ENCODE measurements around the gene CC2D1A.

CC2D1A gene

DNA sequence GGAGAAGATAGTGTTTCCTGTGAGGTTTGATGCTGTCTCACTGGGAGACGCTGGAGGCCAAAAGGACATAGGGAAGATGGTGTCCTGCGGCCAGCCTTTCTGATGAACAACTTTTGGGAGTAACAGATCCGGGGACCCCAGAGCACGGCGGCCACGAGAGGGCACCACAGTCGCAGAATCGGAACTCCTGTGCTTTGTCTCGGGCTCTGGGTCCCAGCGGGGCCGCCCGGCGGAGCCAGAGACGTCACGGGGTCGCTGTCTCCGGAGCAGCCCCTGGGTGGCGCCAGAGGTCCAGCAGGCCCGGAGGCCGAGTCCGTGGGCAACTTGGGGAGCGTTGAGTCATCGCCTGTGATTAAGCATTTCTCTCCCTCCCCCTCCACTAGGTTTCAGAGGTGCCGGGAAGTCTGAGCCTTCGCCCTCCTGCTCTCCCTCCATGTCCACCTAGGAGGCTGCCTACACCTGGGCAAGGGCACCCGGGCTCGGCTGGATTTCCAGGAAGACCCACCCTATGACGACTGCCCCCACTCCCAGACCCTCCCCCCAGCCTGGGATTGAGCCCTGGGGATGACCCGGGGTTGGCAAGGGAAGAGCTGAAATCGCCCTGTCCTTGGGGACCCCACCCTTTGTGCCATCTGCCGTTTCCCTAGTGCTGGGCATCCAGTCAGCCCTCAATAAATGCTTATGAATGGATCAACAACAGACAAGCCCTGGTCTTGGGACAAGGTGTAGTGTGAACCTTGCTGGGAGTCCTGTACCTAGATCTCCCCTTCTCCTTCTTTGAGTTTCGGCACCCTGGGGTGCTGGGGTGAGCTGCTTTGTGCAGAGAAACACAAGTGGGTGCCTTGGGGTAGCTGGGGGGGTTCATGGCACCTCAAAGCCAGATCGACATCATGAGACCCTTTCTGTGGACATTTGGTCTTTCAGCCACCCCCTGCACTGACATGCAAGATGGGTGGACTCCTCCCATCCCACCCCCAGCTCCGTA is 25.6 kb upstream of the CC2D1A start:
- DNase-seq, result peak; percentile 99 to 100

GRCh38 chr19:13881251-13881691 is 24.7 kb upstream of the CC2D1A start:
- peak in 1 of 2 donors; percentile 32 for DNase-seq

DNA sequence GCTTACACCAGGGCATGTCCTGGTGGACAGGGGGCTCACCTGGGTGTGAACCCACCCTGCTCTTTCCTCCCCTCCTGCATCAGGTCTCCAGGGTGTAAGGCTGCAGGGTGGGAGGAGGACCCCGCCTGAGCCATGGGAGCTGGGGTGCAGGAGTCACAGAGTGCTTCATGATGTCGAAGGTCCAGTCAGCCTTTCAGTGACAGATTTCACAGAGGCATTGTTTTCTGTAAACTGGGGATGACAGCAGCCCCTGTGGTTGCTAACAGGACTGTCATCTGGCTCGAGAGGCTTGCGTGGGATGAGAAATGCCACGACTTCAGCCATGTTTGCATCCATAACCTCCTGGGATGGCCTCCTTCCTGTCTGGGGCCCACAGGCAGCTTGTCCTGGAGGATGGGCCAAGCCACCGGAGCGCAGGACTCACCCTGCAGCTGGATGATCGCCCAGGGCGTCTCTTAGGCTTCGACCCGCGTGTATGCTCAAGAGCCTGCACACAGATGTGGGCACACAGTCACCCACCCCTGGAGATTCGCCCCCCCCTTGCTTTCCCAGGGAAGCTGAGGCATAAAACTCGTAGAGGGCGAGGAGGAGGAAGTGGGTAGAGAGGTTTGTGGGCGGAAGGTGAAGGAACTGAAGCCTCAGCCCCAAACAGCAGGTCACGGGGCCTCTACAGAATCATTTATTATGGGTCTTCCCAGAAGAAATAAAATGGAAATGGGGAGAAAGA is 24.1 kb upstream of the CC2D1A start:
- peak; percentile 41 to 46 for DNase-seq

DNA sequence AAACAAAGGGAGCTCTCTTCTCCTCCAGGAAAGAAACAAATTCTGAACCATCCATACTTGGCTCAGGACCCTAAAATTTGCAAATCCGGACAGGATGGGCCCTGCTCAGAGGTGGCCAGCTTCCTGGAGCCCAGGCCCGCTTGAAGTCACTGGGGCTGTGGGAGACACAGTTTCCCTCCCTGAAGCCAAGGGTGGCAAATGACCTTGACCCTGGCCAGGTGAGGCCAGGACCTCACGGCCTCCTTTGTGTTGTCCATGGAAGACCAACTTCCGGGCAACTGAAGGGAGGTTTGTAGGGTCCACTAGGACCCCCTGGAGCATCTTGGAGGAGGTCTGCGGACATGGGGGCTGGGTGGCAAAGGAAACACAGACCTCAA is 23.6 kb upstream of the CC2D1A start:
- no peak for DNase-seq

GRCh38 chr19:13882836-13883235 is 23.2 kb upstream of the CC2D1A start:
- DNase-seq, result no peak

DNA sequence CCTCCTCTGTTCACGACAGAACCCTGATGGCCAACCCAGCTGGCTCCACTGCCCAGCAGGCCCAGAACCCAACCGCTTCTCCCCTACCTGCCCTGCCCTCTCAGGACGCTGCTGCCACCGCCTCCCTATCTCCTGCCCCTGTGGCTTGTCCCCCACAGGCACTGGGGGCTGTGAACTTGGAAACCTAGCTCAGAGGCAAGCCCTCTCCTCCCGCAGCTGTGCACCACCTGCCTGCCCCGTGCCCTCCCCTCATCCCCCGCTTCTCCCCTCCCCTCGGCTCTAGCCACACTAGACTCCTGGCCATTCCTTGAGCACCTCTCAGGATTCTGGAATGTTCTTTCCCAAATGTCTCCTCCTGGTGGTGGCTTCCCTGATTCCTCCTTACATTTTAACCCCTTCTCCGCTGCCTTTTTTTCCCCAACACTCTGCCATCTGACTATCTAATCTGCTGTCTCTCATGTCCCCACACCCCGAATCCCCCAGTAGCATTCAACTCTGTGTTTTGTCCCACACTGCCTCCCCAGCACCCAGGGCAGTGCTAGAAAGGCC is 22.4 kb upstream of the CC2D1A start:
- DNase-seq, result no peak

DNA sequence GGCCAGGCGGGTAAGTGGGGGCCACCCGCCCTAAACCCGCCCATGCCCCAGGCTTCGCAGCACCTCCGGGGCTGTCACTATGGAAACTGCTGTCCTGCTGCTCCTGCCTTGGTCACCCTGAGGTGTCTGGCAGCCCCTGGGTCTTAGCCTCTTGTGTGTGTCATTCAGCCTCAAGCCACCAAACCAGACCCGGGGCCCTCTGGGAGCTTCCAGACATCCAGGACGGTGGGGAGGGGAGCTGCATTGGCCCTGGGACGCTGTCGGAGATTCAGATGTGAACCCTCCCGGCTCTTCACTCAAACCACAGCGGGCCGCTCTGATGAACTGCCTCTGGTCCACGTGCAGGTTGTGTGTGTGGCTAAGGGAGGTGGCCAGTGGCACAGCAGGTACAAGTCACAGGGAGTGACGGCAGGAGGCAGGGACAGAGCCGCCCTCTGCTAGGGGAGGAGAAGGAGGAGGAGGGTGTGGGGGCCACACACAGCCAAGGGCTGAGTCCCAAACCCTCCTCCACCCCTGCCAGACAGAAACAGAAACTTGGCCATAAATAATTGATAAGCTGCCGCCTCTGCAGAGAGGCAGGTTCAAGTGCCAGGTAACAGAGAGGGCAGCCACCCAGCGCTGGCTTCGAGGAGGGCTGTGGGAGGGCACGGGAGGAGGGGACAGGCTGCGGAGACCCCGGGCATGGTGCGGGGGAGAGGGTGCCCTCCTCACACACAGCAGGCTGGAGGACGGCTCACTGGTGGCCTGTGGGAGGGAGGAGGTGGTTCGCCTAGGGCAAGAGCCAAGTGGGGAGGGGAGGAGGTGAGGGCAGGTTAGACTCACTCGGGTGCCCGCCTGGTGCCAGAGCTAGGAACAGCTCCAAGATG is 21.0 kb upstream of the CC2D1A start:
- DNase-seq, result no peak

GRCh38 chr19:13885826-13886365 is 20.1 kb upstream of the CC2D1A start:
- no peak for DNase-seq

- no peak for DNase-seq
Observed at GRCh38 chr19:13887018-13887436, 19.0 kb upstream of the CC2D1A start.

DNA sequence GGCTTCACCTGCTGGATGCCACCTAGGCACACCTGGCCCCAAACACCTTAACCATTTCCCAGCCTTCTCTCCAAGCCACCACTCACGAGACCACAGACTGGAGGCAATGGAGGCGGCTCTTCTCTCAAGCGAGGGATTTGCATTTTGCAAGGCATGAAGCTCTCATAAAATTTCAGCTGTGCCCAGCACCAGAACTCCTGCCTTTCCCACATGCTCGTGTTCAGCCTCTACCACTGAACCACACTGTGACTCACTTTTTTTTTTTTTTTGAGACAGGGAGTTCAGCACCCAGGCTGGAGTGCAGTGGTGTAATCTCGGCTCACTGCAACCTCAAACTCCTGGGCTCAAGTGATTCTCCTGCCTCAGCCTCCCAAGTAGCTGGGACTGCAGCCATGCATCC is 18.5 kb upstream of the CC2D1A start:
- DNase-seq, result no peak

DNA sequence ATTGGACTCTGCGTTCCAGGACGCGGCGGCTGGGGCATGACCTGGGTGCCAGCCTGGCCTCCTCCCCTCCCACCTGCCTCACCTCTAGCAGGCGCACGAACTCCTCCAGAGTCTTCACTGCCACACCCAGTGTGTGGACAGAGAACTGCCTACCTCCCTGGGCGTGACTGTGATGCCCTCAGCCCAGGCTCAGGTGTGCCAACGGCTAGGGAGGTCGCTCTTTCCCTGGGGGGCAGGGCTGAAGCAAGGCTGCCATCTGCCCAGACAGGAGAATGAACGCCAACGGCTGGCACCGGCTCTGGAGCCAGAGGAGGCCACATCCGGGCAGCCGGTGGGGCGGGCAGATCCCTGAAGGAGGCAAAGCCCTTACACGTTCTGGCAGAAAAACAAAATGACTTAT is 17.7 kb upstream of the CC2D1A start:
- DNase-seq, result no peak

DNA sequence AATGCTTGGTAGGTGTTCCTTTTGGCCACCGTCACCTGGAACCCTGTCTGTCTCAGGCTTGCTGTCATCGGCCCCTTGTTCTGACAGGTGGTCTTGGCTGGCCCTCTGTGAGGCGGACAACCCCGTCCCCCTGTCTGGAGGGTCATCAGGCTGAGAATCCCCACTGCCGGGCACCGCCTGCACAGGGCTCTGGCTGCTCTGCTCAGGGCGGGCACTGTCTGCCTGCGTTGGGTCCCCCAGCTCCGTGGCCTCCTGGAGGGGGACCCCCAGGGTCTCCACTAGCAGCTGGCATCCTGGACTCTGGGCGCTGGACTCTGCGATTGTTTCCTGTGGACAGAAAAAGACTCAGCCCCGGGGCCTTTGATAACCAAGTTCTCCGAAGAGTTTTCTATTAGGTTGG is 15.9 kb upstream of the CC2D1A start:
- DNase-seq, result no peak

GRCh38 chr19:13892870-13893269 is 13.1 kb upstream of the CC2D1A start:
- no peak for DNase-seq

GRCh38 chr19:13894552-13894951 is 11.4 kb upstream of the CC2D1A start:
- no peak for DNase-seq

DNA sequence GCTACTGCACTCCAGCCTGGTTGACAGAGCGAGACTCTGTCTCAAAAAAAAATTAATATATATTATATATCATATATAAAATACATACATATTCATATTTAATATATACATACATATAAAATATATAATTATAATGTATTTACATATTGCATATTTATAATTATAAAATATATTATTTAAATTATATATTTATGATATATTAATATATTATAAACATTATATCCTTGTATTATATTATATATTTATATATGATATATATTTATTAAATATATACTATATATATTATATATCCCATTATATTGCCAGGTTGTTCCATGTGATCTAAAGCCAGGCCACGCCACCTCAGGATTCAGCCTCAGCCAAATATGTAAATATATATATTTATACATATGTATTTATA is 9.8 kb upstream of the CC2D1A start:
- DNase-seq, result no peak

- no peak for DNase-seq
Observed at GRCh38 chr19:13899393-13899792, 6.6 kb upstream of the CC2D1A start.

DNA sequence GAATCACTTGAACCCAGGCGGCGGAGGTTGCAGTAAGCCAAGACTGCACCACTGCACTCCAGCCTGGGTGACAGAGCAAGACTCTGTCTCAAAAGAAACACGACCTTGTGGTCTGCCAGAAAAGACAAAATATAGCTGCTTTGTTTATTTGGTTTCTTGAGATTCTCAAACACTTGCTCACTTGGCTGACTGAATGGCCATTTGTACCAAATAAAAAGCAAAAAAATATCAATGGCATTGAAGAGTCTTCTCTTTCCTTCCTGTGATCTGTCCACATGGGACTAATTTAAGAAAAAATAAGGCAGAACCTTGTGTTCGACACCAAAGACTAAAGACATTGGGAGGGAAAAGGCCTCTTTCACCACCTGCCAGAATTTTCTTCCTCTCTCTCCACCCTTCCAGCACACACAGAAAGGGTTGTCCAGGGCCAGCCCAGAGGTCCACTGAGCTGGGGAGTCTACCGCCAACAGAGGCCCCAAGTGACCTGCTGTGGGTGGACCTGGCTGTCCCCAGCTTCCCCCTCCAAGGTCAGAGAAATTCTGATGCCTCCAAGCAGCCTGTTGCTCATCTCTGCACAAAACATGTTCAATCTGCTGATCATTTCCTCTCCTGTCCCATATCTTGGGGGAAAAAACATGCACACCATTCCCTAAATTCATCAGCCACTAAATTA is 6.0 kb upstream of the CC2D1A start:
- no peak for DNase-seq

DNA sequence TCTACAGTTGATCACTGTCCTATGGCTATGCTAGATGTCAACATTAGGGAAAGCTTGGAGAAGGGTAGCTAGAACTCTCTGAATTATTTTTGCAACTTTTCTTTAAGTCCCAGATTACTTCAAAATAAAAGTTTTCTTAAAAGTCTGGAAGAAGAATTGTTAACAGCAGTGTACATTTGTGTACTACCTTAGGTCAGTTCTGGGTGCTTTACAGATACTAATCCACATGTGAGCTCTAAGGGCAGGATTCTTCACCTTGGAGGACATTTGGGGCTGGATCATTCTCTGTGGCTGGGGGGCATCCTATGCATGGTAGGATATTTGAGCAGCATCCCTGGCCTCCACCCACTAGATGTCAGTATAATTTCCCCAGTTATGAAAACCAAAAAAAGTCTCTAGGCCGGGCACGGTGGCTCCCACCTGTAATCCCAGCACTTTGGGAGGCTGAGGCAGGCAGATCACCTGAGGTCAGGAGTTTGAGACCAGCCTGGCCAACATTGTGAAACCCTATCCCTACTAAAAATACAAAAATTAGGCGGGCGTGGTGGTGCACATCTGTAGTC is 2.9 kb upstream of the CC2D1A start:
- DNase-seq, result peak; percentile 29 to 37

DNA sequence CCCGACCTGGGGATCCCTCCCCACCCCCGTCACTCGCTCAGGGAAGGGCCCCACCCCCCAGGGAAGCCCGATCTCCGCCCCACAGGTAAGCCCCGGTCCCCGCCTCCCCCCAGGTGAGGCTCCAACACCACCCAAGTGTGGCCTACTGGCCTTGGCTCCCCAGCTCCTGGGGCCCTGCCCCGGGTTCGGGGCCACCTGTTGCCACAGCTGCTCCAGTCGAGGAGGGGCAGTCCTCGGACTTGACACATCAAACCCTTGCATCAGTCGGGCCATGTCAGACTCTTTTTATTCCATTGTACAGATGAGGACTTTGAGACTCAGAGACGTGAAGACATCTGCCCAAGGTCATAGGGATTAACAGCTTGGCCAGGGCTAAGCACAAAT is 512 bp downstream of the CC2D1A start:
- DNase-seq, result peak; percentile 35 to 40

DNA sequence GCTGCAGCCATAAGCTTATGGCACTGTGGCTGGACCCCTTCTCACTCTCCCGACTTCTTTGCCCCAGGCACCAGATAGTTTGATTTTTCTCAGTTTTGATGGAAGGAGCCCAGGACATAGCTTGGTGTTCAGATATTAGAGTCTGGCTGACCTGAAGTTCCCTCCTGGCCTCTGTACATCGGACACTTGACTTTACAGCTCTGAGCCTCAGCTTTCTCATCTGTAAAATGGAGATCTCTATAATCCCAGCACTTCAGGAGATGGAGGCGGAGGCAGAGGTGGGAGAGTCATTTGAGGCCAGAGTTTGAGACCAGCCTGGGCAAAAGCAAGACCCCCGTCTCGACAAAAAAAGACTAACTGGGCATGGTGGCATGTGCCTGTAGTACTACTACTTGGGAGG is 909 bp downstream of the CC2D1A start:
- no peak for DNase-seq

GRCh38 chr19:13908674-13909073 is 2.7 kb downstream of the CC2D1A start:
- no peak for DNase-seq

DNA sequence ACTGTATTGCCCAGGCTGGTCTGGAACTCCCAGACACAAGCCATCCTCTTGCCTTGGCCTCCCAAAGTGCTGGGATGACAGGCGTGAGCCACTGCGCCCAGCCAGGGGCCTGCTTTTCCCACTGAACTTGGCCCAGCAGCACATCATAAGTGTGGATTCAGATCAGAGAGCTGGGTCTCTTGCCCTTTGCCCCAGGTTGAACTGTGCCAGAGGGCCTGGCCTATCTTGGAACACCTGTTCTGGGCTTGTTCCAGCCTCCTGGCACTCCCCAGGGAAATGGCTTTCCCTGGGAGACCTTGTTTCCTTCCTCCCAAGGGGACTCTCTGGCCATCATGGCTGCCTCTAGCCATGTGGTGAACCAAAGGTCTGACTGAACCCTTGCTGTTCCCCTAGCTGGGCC is 3.4 kb downstream of the CC2D1A start:
- no peak for DNase-seq

All from stimulated activated CD4-positive, alpha-beta T cell treated with anti-CD3 and anti-CD28 coated beads, Interleukin-2, amount 100 ng/mL, for 24 hours (primary cell).